ENCODE data around the gene ARID3A.

ARID3A gene

GRCh38 chr19:990119-990571, 64.3 kb downstream of the ARID3A start:
- Histone ChIP-seq H3K27me3 (ENCODE audit: control insufficient read depth in 2 of 2, insufficient read depth in 2 of 2, low read length in 2 of 2) (peaks cover 0 to under 1% of the 10 kb centered on the region in 2 donors), H3K4me3 (ENCODE audit: low read length in 2 of 2) (no peak overlapping the region), H3K9ac (ENCODE audit: low read depth in 1 of 2, low read length in 2 of 2) (no peak overlapping the region), H3K4me1 (ENCODE audit: control insufficient read depth in 2 of 2, insufficient read depth in 2 of 2, low read length in 2 of 2) (no peaks in the 10 kb centered on the region), H3K9me3 (ENCODE audit: control insufficient read depth in 2 of 2, low read length in 2 of 2) (no peaks in the 10 kb centered on the region), H3K36me3 (ENCODE audit: control insufficient read depth in 2 of 2, insufficient read depth in 2 of 2, low read length in 2 of 2) (peaks cover 4 to 24% of the 10 kb centered on the region in 2 donors), H3K27ac (ENCODE audit: low read depth in 2 of 2, low read length in 2 of 2) (no peak overlapping the region)

- no peaks in the 10 kb centered on the region for H3K9me3 ChIP-seq (ENCODE audit: control insufficient read depth in 2 of 2, low read length in 2 of 2)
- no peak overlapping the region for H3K27ac ChIP-seq (ENCODE audit: low read depth in 2 of 2, low read length in 2 of 2)
- H3K4me1 ChIP-seq (ENCODE audit: control insufficient read depth in 2 of 2, insufficient read depth in 2 of 2, low read length in 2 of 2), result no peaks in the 10 kb centered on the region
- peaks cover 3 to 7% of the 10 kb centered on the region in 2 donors for H3K27me3 ChIP-seq (ENCODE audit: control insufficient read depth in 2 of 2, insufficient read depth in 2 of 2, low read length in 2 of 2)
- peaks cover 4 to 23% of the 10 kb centered on the region in 2 donors for H3K36me3 ChIP-seq (ENCODE audit: control insufficient read depth in 2 of 2, insufficient read depth in 2 of 2, low read length in 2 of 2)
- H3K9ac ChIP-seq (ENCODE audit: low read depth in 1 of 2, low read length in 2 of 2), result no peak overlapping the region
- H3K4me3 ChIP-seq (ENCODE audit: low read length in 2 of 2), result no peak overlapping the region
Measured at GRCh38 chr19:990746-991145, 64.9 kb downstream of the ARID3A start.

- Histone ChIP-seq H3K36me3 (ENCODE audit: control insufficient read depth in 2 of 2, insufficient read depth in 2 of 2, low read length in 2 of 2) (peaks cover 4 to 19% of the 10 kb centered on the region in 2 donors), H3K4me3 (ENCODE audit: low read length in 2 of 2) (no peak overlapping the region), H3K27ac (ENCODE audit: low read depth in 2 of 2, low read length in 2 of 2) (no peak overlapping the region), H3K9me3 (ENCODE audit: control insufficient read depth in 2 of 2, low read length in 2 of 2) (no peaks in the 10 kb centered on the region), H3K4me1 (ENCODE audit: control insufficient read depth in 2 of 2, insufficient read depth in 2 of 2, low read length in 2 of 2) (peaks cover 4% of the 10 kb centered on the region in 2 donors), H3K9ac (ENCODE audit: low read depth in 1 of 2, low read length in 2 of 2) (no peak overlapping the region), H3K27me3 (ENCODE audit: control insufficient read depth in 2 of 2, insufficient read depth in 2 of 2, low read length in 2 of 2) (peaks cover 7 to 13% of the 10 kb centered on the region in 2 donors)
Measured at GRCh38 chr19:991174-991931, 65.5 kb downstream of the ARID3A start.

DNA sequence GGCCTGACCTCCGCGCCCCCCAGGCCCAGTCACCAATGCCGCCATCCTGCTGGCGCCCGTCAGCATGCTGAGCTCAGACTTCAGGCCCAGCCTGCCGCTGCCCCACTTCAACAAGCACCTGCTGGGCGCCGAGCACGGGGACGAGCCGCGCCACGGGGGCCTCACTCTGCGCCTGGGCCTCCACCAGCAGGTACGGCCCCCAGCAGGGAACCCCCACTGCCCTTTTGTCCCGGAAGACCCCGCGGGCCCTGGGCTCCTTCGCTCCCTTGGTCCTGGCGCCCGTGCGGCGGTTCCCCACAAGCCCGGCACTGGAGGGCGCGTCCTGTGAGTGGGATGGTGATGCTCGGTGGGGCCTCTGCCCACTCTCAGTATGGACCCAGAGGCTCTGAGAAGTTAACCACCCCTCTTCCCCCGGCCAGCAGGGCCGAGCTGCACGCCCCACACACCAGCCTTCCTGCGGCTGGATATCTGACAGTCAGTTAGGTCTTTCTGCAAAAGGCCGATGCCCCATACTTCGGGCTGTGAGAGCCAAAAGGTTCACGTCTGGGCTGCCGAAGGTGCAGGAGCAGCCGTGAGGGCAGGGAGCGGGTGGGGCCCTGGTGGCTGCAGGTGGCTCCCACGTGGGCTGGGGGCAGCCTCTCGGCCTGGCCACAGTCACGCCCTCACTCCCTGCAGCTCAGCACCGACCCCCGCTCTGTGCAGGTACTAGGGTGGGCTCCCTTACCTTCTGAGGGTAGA, 66.3 kb downstream of the ARID3A start:
- Histone ChIP-seq H3K27ac (ENCODE audit: low read depth in 2 of 2, low read length in 2 of 2) (no peak overlapping the region), H3K27me3 (ENCODE audit: control insufficient read depth in 2 of 2, insufficient read depth in 2 of 2, low read length in 2 of 2) (peaks cover 11 to 16% of the 10 kb centered on the region in 2 donors), H3K36me3 (ENCODE audit: control insufficient read depth in 2 of 2, insufficient read depth in 2 of 2, low read length in 2 of 2) (peaks cover 0 to 15% of the 10 kb centered on the region in 2 donors), H3K4me3 (ENCODE audit: low read length in 2 of 2) (no peak overlapping the region), H3K4me1 (ENCODE audit: control insufficient read depth in 2 of 2, insufficient read depth in 2 of 2, low read length in 2 of 2) (peaks cover 5 to 7% of the 10 kb centered on the region in 2 donors), H3K9ac (ENCODE audit: low read depth in 1 of 2, low read length in 2 of 2) (no peak overlapping the region), H3K9me3 (ENCODE audit: control insufficient read depth in 2 of 2, low read length in 2 of 2) (no peaks in the 10 kb centered on the region)

DNA sequence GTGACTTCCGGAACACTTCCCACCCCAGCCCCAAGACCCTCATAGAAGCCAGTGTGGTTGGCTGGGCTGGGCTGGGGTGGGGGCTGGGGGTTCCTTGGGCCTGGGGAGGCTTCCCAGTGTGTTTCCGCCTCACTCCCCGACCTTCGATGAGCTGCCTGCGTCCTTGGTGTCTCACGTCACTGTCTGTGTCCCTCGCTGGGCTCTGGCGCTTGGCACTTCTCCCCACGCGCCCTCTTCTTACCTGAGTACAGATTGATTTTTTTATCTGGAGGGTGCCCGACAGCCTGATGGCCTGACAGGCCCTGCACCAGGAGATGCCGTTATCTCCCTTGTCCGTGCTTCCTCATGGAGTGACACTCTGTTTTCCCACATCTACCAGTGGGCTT, 66.8 kb downstream of the ARID3A start:
- peaks cover 5 to 7% of the 10 kb centered on the region in 2 donors for H3K4me1 ChIP-seq (ENCODE audit: control insufficient read depth in 2 of 2, insufficient read depth in 2 of 2, low read length in 2 of 2)
- no peak overlapping the region for H3K27ac ChIP-seq (ENCODE audit: low read depth in 2 of 2, low read length in 2 of 2)
- H3K9ac ChIP-seq (ENCODE audit: low read depth in 1 of 2, low read length in 2 of 2), result no peak overlapping the region
- no peaks in the 10 kb centered on the region for H3K9me3 ChIP-seq (ENCODE audit: control insufficient read depth in 2 of 2, low read length in 2 of 2)
- peaks cover 0 to 15% of the 10 kb centered on the region in 2 donors for H3K36me3 ChIP-seq (ENCODE audit: control insufficient read depth in 2 of 2, insufficient read depth in 2 of 2, low read length in 2 of 2)
- H3K27me3 ChIP-seq (ENCODE audit: control insufficient read depth in 2 of 2, insufficient read depth in 2 of 2, low read length in 2 of 2), result peaks cover 17 to 22% of the 10 kb centered on the region in 2 donors
- H3K4me3 ChIP-seq (ENCODE audit: low read length in 2 of 2), result no peak overlapping the region

GRCh38 chr19:993361-993830, 67.6 kb downstream of the ARID3A start:
- Histone ChIP-seq H3K4me1 (ENCODE audit: control insufficient read depth in 2 of 2, insufficient read depth in 2 of 2, low read length in 2 of 2) (peaks cover 5 to 7% of the 10 kb centered on the region in 2 donors), H3K4me3 (ENCODE audit: low read length in 2 of 2) (no peak overlapping the region), H3K27ac (ENCODE audit: low read depth in 2 of 2, low read length in 2 of 2) (no peak overlapping the region), H3K9ac (ENCODE audit: low read depth in 1 of 2, low read length in 2 of 2) (no peak overlapping the region), H3K27me3 (ENCODE audit: control insufficient read depth in 2 of 2, insufficient read depth in 2 of 2, low read length in 2 of 2) (peaks cover 24 to 29% of the 10 kb centered on the region in 2 donors), H3K36me3 (ENCODE audit: control insufficient read depth in 2 of 2, insufficient read depth in 2 of 2, low read length in 2 of 2) (peaks cover 0 to 12% of the 10 kb centered on the region in 2 donors), H3K9me3 (ENCODE audit: control insufficient read depth in 2 of 2, low read length in 2 of 2) (no peaks in the 10 kb centered on the region)

DNA sequence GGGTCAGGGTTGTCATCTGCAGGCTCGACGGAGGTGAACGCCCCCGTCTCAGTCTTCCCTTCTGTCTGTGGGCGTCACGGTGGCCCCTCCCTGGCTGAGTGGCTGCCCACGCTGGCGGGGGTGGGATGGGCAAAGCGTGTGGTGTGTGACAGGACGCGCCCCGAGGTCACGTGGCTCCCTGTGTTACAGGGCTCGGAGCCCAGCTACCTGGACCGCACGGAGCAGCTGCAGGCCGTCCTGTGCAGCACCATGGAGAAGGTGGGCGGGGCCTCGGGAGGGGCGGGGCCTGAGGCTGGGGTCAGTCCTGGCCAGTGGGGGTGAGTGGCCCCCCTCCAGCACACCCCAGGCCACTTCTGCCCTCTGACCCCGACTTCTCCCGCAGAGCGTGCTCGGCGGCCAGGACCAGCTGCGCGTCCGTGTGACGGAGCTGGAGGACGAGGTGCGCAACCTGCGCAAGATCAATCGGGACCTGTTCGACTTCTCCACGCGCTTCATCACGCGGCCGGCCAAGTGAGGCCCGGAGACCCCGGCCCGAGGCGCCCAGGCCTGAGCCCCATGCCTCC, 68.1 kb downstream of the ARID3A start:
- Histone ChIP-seq H3K4me1 (ENCODE audit: control insufficient read depth in 2 of 2, insufficient read depth in 2 of 2, low read length in 2 of 2) (peaks cover 5 to 7% of the 10 kb centered on the region in 2 donors), H3K9me3 (ENCODE audit: control insufficient read depth in 2 of 2, low read length in 2 of 2) (no peaks in the 10 kb centered on the region), H3K27ac (ENCODE audit: low read depth in 2 of 2, low read length in 2 of 2) (no peak overlapping the region), H3K36me3 (ENCODE audit: control insufficient read depth in 2 of 2, insufficient read depth in 2 of 2, low read length in 2 of 2) (peaks cover 0 to 9% of the 10 kb centered on the region in 2 donors), H3K9ac (ENCODE audit: low read depth in 1 of 2, low read length in 2 of 2) (no peak overlapping the region), H3K4me3 (ENCODE audit: low read length in 2 of 2) (no peak overlapping the region), H3K27me3 (ENCODE audit: control insufficient read depth in 2 of 2, insufficient read depth in 2 of 2, low read length in 2 of 2) (peaks cover 26 to 34% of the 10 kb centered on the region in 2 donors)

DNA sequence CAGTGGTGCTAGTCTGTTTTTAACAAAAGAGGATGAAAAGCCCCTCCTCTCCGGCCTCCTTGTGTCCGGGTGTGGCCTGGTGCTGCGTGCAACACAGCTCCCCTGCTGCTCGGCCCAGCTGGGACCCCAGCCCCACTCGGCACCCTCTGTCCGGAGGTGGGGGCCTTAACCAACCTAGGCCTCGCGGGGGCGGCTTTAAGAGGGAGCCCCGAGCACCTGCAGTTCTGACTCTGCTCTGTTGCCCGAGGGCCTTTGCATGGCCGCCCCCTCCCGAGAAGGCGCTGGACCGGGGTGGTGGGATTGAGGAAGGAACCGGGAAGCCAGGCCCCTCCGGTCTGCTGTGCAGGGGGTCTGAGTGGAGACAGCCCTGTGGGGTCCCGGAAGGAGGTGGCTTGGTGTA, 68.7 kb downstream of the ARID3A start:
- Histone ChIP-seq H3K9ac (ENCODE audit: low read depth in 1 of 2, low read length in 2 of 2) (no peak overlapping the region), H3K36me3 (ENCODE audit: control insufficient read depth in 2 of 2, insufficient read depth in 2 of 2, low read length in 2 of 2) (peaks cover 0 to 9% of the 10 kb centered on the region in 2 donors), H3K27me3 (ENCODE audit: control insufficient read depth in 2 of 2, insufficient read depth in 2 of 2, low read length in 2 of 2) (peaks cover 32 to 40% of the 10 kb centered on the region in 2 donors), H3K9me3 (ENCODE audit: control insufficient read depth in 2 of 2, low read length in 2 of 2) (no peaks in the 10 kb centered on the region), H3K4me3 (ENCODE audit: low read length in 2 of 2) (no peak overlapping the region), H3K4me1 (ENCODE audit: control insufficient read depth in 2 of 2, insufficient read depth in 2 of 2, low read length in 2 of 2) (peaks cover 5 to 7% of the 10 kb centered on the region in 2 donors), H3K27ac (ENCODE audit: low read depth in 2 of 2, low read length in 2 of 2) (no peak overlapping the region)

- H3K27ac ChIP-seq (ENCODE audit: low read depth in 2 of 2, low read length in 2 of 2), result no peak overlapping the region
Measured at GRCh38 chr19:995051-995827, 69.4 kb downstream of the ARID3A start.

More at GRCh38 chr19:995051-995827, 69.4 kb downstream of the ARID3A start:
- Histone ChIP-seq H3K9ac (ENCODE audit: low read depth in 1 of 2, low read length in 2 of 2) (no peak overlapping the region), H3K36me3 (ENCODE audit: control insufficient read depth in 2 of 2, insufficient read depth in 2 of 2, low read length in 2 of 2) (peaks cover 0 to 9% of the 10 kb centered on the region in 2 donors), H3K4me3 (ENCODE audit: low read length in 2 of 2) (no peak overlapping the region), H3K9me3 (ENCODE audit: control insufficient read depth in 2 of 2, low read length in 2 of 2) (no peaks in the 10 kb centered on the region), H3K4me1 (ENCODE audit: control insufficient read depth in 2 of 2, insufficient read depth in 2 of 2, low read length in 2 of 2) (peaks cover 5 to 7% of the 10 kb centered on the region in 2 donors), H3K27me3 (ENCODE audit: control insufficient read depth in 2 of 2, insufficient read depth in 2 of 2, low read length in 2 of 2) (peaks cover 33 to 40% of the 10 kb centered on the region in 2 donors)
